Panc1 (cell line): ENCODE results near the gene ADARB1. TPM values are rescaled to one million over a fixed set of nuclear protein-coding genes. Genes with fewer than 3 reads are reported as not detected.

Experiments used
- ATAC-seq: fragments of 200-7000 bp; cut with Tn5 transposase; 2 replicates; pipeline ENCODE4 v1.9.1; 2020; ENCODE audit warnings: mild to moderate bottlenecking, moderate library complexity
- BruUV-seq: library from RNA; stranded (reverse); fragments of 400-500 nt; replicated peaks from 2 replicates; lab custom pipeline; 2021; lab: Mats Ljungman, UMichigan
- CTCF ChIA-PET: fragments of 300-600 bp; sonication (Branson Sonifier 250); formaldehyde crosslinking; loops from one replicate; lab custom pipeline; 2022; ENCODE audit warnings: antibody characterized with exemption; lab: Charles Lee
- POLR2A ChIA-PET: fragments of 300-600 bp; sonication (Branson Sonifier 250); formaldehyde crosslinking; loops from one replicate; lab custom pipeline; 2022; ENCODE audit warnings: antibody characterized with exemption; lab: Charles Lee
- DNase-seq: peaks from one replicate; pipeline ENCODE4 v3.0.0-alpha.2; 2010; ENCODE audit warnings: low read depth, low spot score
- H3K27ac ChIP-seq: 2 replicates; pipeline ENCODE4 v1.5.1; 2011; ENCODE audit warnings: mild to moderate bottlenecking, low read length, inconsistent platforms
- H3K27me3 ChIP-seq: fragments of 200-500 bp; sonication (Bioruptor generic); 2 replicates; pipeline ENCODE4 v1.6.0; 2014; ENCODE audit warnings: low read length, inconsistent platforms; ENCODE audit not compliant: control insufficient read depth, insufficient read depth
- H3K36me3 ChIP-seq: fragments of 200-500 bp; sonication (Bioruptor generic); 2 replicates; pipeline ENCODE4 v1.5.1; 2014; ENCODE audit warnings: inconsistent platforms, mild to moderate bottlenecking, low read length, moderate library complexity; ENCODE audit not compliant: control insufficient read depth, insufficient read depth
- H3K4me1 ChIP-seq: 2 replicates; pipeline ENCODE4 v1.5.1; 2011; ENCODE audit warnings: inconsistent platforms, mild to moderate bottlenecking, low read length, moderate library complexity; ENCODE audit not compliant: control insufficient read depth, insufficient read depth
- H3K4me3 ChIP-seq, 2 experiments: 2 replicates each; pipeline ENCODE4 v1.5.1; 2011 to 2012; ENCODE audit warnings: low read depth in 2 of 2, low read length in 2 of 2, mild to moderate bottlenecking in 2 of 2, inconsistent platforms in 1 of 2, moderate library complexity in 1 of 2
- H3K9me3 ChIP-seq: fragments of 200-500 bp; sonication (Bioruptor generic); 2 replicates; pipeline ENCODE4 v1.5.1; 2014; ENCODE audit warnings: low read depth, mild to moderate bottlenecking, inconsistent platforms, low read length, moderate library complexity; ENCODE audit not compliant: control insufficient read depth, insufficient read depth
- POLR2AphosphoS5 ChIP-seq: IDR thresholded peaks from 2 replicates; pipeline ENCODE4 v1.6.1; 2012; ENCODE audit warnings: mild to moderate bottlenecking, low read depth, low read length, moderate library complexity
- SIN3A ChIP-seq: IDR thresholded peaks from 2 replicates; pipeline ENCODE4 v1.6.1; 2012; ENCODE audit warnings: low read depth, mild to moderate bottlenecking, low read length, moderate library complexity, borderline replicate concordance; ENCODE audit not compliant: insufficient read depth
- TCF7L2 ChIP-seq: IDR thresholded peaks from 2 replicates; pipeline ENCODE4 v1.6.1; 2011; ENCODE audit warnings: mild to moderate bottlenecking, low read depth, low read length, inconsistent platforms
- in situ Hi-C: cut with HindIII; loops from 2 replicates; pipeline ENCODE4 v1.10.0; 2016; ENCODE audit warnings: low sequenced_read_pairs, low pct_unique_long_range_greater_than_20kb
- intact Hi-C: fragments of 100-400 bp; cut with micrococcal nuclease; formaldehyde crosslinking; loops from one replicate; pipeline ENCODE4 v1.10.0; 2022; ENCODE audit not compliant: unreplicated experiment
- total RNA-seq: library from RNA; stranded (reverse); gene quantifications from one replicate; pipeline ENCODE4 v1.2.1, GENCODE V29; 2021; ENCODE audit not compliant: unreplicated experiment
- TF ChIP-seq, protein P1 (sequence below): fragments of 450-650 bp; IDR thresholded peaks from 2 replicates; pipeline ENCODE4 v1.5.1; 2017; ENCODE audit warnings: mild to moderate bottlenecking
- TF ChIP-seq, protein P2 (sequence below), 2 experiments: IDR thresholded peaks; 2 replicates each; pipeline ENCODE4 v1.6.1; 2011 to 2012; ENCODE audit warnings: low read depth in 2 of 2, control low read depth in 1 of 2, low read length in 1 of 2, mild to moderate bottlenecking in 1 of 2, moderate library complexity in 1 of 2; ENCODE audit not compliant: insufficient read depth in 1 of 2

The ADARB1 gene
- total RNA-seq, 1 experiment from 2014 or later = 15.0 TPM

- DNase-seq (no peak), ATAC-seq (no peak)
- in situ Hi-C loops (no loop called here), intact Hi-C loops (no loop called here)
- Histone ChIP-seq H3K4me3 (no peak overlapping the region), H3K4me1 (no peaks in the 10 kb centered on the region), H3K27ac (no peak overlapping the region), H3K9me3 (no peaks in the 10 kb centered on the region), H3K27me3 (no peaks in the 10 kb centered on the region), H3K36me3 (no peaks in the 10 kb centered on the region; the same call in 1 of the 2 replicates)
- ChIA-PET POLR2A (no interaction called here), CTCF (interaction anchor here (0.8 kb wide), 1 partner anchor 127 kb away, joined by 3 read pairs; no protein-coding TSS in a partner anchor)
- no peak for TF ChIP-seq TCF7L2
- TF ChIP-seq, protein P1, sequence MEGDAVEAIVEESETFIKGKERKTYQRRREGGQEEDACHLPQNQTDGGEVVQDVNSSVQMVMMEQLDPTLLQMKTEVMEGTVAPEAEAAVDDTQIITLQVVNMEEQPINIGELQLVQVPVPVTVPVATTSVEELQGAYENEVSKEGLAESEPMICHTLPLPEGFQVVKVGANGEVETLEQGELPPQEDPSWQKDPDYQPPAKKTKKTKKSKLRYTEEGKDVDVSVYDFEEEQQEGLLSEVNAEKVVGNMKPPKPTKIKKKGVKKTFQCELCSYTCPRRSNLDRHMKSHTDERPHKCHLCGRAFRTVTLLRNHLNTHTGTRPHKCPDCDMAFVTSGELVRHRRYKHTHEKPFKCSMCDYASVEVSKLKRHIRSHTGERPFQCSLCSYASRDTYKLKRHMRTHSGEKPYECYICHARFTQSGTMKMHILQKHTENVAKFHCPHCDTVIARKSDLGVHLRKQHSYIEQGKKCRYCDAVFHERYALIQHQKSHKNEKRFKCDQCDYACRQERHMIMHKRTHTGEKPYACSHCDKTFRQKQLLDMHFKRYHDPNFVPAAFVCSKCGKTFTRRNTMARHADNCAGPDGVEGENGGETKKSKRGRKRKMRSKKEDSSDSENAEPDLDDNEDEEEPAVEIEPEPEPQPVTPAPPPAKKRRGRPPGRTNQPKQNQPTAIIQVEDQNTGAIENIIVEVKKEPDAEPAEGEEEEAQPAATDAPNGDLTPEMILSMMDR = no peak
- no peak for TF ChIP-seq SIN3A
- TF ChIP-seq, protein P2, sequence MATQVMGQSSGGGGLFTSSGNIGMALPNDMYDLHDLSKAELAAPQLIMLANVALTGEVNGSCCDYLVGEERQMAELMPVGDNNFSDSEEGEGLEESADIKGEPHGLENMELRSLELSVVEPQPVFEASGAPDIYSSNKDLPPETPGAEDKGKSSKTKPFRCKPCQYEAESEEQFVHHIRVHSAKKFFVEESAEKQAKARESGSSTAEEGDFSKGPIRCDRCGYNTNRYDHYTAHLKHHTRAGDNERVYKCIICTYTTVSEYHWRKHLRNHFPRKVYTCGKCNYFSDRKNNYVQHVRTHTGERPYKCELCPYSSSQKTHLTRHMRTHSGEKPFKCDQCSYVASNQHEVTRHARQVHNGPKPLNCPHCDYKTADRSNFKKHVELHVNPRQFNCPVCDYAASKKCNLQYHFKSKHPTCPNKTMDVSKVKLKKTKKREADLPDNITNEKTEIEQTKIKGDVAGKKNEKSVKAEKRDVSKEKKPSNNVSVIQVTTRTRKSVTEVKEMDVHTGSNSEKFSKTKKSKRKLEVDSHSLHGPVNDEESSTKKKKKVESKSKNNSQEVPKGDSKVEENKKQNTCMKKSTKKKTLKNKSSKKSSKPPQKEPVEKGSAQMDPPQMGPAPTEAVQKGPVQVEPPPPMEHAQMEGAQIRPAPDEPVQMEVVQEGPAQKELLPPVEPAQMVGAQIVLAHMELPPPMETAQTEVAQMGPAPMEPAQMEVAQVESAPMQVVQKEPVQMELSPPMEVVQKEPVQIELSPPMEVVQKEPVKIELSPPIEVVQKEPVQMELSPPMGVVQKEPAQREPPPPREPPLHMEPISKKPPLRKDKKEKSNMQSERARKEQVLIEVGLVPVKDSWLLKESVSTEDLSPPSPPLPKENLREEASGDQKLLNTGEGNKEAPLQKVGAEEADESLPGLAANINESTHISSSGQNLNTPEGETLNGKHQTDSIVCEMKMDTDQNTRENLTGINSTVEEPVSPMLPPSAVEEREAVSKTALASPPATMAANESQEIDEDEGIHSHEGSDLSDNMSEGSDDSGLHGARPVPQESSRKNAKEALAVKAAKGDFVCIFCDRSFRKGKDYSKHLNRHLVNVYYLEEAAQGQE (IDR thresholded peaks at IDR 0.05; ENCODE audit: insufficient read depth in 1 of 2, low read depth in 2 of 2, low read length in 1 of 2) = no peak
- no peak for TF ChIP-seq POLR2AphosphoS5
- BruUV-seq = no TSS peak
Measured at GRCh38 chr21:45267390-45267760, 193.0 kb downstream of the ADARB1 start.

DNA sequence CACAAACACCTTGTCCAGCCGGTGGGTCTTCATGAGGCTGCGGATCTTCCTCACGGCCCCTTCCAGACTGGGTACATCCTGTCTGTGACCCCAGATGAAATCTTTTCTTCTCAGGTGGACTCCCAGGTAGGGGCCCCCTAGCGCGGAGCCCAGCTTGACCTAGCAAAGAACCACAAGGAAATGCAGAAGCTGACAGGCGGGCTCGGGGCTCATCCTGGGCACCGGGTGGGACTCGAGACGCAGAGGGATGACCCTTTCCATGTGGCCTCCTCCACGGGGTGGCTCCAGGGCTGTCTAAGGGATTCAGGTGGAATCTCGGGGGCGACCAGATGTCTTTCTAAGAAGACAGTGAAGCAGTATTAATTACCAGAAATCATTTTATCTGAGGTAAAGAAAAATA, 195.5 kb downstream of the ADARB1 start:
- CTCF ChIA-PET = no interaction called here
- intact Hi-C loops = loop anchor here (10.0 kb wide), 1 partner anchor 125 kb away; no protein-coding TSS in a partner anchor
- POLR2A ChIA-PET = no interaction called here

More for the DNA sequence above, 195.5 kb downstream of the ADARB1 start:
- in situ Hi-C loops = no loop called here
- Histone ChIP-seq H3K27ac (no peak overlapping the region), H3K4me3 (no peak overlapping the region), H3K9me3 (no peaks in the 10 kb centered on the region), H3K4me1 (no peaks in the 10 kb centered on the region), H3K36me3 (no peaks in the 10 kb centered on the region; the same call in 1 of the 2 replicates), H3K27me3 (no peaks in the 10 kb centered on the region)
- TF ChIP-seq TCF7L2 (no peak), POLR2AphosphoS5 (no peak), SIN3A (no peak)
- TF ChIP-seq, protein P2 (IDR thresholded peaks at IDR 0.05; ENCODE audit: insufficient read depth in 1 of 2, low read depth in 2 of 2, low read length in 1 of 2) = no peak
- TF ChIP-seq, protein P1 = no peak
- no TSS peak for BruUV-seq
- DNase-seq = no peak
- no peak for ATAC-seq
